Measurements from ENCODE around the gene CCDC92. TPM values are rescaled to one million over a fixed set of nuclear protein-coding genes. Genes with fewer than 3 reads are reported as not detected.

The CCDC92 gene
- total and polyA plus RNA-seq, 2 donors (not counting 3 experiments of a cell fraction or from before 2014, with no cell fraction given) = 41.2 to 41.6 TPM

GRCh38 chr12:123929946-123930583 lies 42.6 kb downstream of the CCDC92 start:
- Histone ChIP-seq H3K27me3 (ENCODE audit: control insufficient read depth in 2 of 2, insufficient read depth in 2 of 2, low read length in 2 of 2) (peaks cover 0 to 9% of the 10 kb centered on the region in 2 experiments), H2AFZ (ENCODE audit: low read depth, low read length) (no peak overlapping the region), H3K4me2 (ENCODE audit: insufficient read depth, low read length) (no peak overlapping the region), H3K4me1 (ENCODE audit: control insufficient read depth, extremely low read depth, insufficient read depth, low read length) (no peaks in the 10 kb centered on the region), H3K27ac (ENCODE audit: insufficient read depth, low read depth, low read length) (no peak overlapping the region), H3K79me2 (ENCODE audit: control insufficient read depth, insufficient read depth, low read length) (no peaks in the 10 kb centered on the region), H3K36me3 (ENCODE audit: control insufficient read depth in 2 of 2, extremely low read depth in 1 of 2, insufficient read depth in 2 of 2, low read length in 2 of 2) (no peaks in the 10 kb centered on the region), H3K9ac (replicated peaks; ENCODE audit: extremely low read depth, insufficient read depth, low read length) (no peak overlapping the region), H3K9me3 (replicated peaks; ENCODE audit: control insufficient read depth, insufficient read depth, low read length) (no peaks in the 10 kb centered on the region), H3K9me1 (replicated peaks; ENCODE audit: control insufficient read depth, extremely low read depth, insufficient read depth, low read length) (no peaks in the 10 kb centered on the region), H3K4me3 (replicated peaks in 1 of 3; ENCODE audit: insufficient read depth in 1 of 3, low read depth in 1 of 3, low read length in 3 of 3) (no peak overlapping the region), H4K20me1 (replicated peaks; ENCODE audit: control insufficient read depth, extremely low read depth, insufficient read depth, low read length) (no peaks in the 10 kb centered on the region)
- TF ChIP-seq MAX (IDR thresholded peaks at IDR 0.05; ENCODE audit: insufficient read depth, insufficient read length) = no peak
- no peak for TF ChIP-seq MYC (IDR thresholded peaks at IDR 0.05; ENCODE audit: low read depth, low read length)
- TF ChIP-seq GATA2 (IDR thresholded peaks at IDR 0.05; ENCODE audit: insufficient read depth, insufficient read length, low read depth, low read length) = no peak
- TF ChIP-seq EZH2 (IDR thresholded peaks at IDR 0.05; ENCODE audit: borderline replicate concordance, low read depth, low read length, severe bottlenecking) = no peak
- no peak for TF ChIP-seq JUN (IDR thresholded peaks at IDR 0.05; ENCODE audit: borderline replicate concordance, insufficient read depth, insufficient read length, low read depth)
- TF ChIP-seq POLR2AphosphoS5 (IDR thresholded peaks at IDR 0.05; ENCODE audit: insufficient read depth, low read depth, low read length) = no peak
- no peak for TF ChIP-seq CTCF (IDR thresholded peaks at IDR 0.05; ENCODE audit: extremely low read depth in 1 of 2, insufficient read depth in 1 of 2, low read depth in 1 of 2, low read length in 2 of 2)
- TF ChIP-seq FOS (IDR thresholded peaks at IDR 0.05; ENCODE audit: borderline replicate concordance, insufficient read depth, low read length) = no peak
- no peak for TF ChIP-seq POLR2A (IDR thresholded peaks at IDR 0.05; ENCODE audit: low read depth, low read length)
- ChIA-PET POLR2A (no interaction called here), CTCF (interaction anchor here (1.1 to 1.3 kb wide), 3 partner anchors 9 to 41 kb away, joined by 3 read pairs; no protein-coding TSS in a partner anchor)
- dilution Hi-C loops (cut with MboI; ENCODE audit: extremely low pct_ligation_motif_present, low sequenced_read_pairs) (no loop called here), intact Hi-C loops (cut with micrococcal nuclease) (no loop called here)
- DNase-seq (ENCODE audit: low read depth, low spot score) (no peak), FAIRE-seq (no peak)
- BruUV-seq (replicated peaks) = no TSS peak
